Measurements from ENCODE around the gene CFAP251.

DNA sequence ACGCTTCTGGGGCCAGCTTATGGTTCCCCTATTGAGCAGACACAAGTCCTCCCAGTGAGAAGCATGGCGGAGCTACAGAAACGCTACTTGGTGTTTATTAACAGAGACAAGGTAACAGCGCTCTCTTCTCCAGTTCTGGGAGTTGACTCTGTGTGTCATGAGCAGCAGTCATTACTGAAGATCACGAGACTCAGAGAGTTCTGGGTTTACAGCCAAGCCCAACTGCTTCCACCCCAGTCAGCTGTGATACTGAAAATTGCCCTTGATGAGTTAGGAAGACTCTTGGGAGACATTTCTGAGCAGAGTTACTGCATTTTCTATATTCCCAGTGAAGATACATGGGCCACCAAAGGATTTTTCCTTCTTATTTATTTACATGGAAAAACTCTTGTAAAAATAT lies 48.6 kb downstream of the CFAP251 start:
- TF ChIP-seq, protein P1, sequence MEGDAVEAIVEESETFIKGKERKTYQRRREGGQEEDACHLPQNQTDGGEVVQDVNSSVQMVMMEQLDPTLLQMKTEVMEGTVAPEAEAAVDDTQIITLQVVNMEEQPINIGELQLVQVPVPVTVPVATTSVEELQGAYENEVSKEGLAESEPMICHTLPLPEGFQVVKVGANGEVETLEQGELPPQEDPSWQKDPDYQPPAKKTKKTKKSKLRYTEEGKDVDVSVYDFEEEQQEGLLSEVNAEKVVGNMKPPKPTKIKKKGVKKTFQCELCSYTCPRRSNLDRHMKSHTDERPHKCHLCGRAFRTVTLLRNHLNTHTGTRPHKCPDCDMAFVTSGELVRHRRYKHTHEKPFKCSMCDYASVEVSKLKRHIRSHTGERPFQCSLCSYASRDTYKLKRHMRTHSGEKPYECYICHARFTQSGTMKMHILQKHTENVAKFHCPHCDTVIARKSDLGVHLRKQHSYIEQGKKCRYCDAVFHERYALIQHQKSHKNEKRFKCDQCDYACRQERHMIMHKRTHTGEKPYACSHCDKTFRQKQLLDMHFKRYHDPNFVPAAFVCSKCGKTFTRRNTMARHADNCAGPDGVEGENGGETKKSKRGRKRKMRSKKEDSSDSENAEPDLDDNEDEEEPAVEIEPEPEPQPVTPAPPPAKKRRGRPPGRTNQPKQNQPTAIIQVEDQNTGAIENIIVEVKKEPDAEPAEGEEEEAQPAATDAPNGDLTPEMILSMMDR (IDR thresholded peaks at IDR 0.05): no peak
- TF ChIP-seq POLR2A (IDR thresholded peaks at IDR 0.05): no peak

Data from esophagus squamous epithelium (tissue), 4 donors.